ENCODE data around the gene EXOC3L4.

DNA sequence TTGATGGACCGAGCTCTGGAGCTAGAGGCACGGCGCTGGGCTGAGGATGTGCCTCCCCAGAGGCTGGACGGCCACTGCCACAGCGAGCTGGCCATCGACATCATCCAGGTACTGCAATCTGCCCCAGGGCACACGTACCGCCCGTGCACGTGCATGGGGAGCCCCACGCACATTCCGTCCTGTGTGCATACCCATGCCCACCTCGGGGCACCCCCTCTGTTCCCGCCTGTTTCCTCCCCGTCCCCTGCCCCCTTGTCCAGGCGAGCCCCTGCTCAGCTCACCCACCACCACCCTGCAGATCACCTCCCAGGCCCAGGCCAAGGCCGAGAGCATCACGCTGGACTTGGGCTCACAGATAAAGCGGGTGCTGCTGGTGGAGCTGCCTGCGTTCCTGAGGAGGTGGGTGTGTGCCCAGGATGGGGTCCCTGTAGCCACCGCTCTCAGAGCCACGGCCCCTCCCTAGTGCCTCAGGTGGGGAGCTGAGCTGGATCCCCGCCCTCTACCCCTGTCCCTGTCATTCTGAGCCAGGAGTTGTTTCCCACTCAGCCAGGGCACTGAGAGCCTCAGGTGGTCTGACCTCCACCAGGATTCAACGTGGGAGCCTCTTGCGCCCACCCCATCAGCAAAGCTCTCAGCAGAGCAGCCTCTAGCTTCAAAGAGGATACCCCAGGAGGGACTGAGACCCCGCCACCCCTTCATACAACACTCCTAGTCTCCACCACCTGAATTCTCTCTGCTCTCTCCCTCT, 35.7 kb downstream of the EXOC3L4 start:
- TF ChIP-seq, protein P1, sequence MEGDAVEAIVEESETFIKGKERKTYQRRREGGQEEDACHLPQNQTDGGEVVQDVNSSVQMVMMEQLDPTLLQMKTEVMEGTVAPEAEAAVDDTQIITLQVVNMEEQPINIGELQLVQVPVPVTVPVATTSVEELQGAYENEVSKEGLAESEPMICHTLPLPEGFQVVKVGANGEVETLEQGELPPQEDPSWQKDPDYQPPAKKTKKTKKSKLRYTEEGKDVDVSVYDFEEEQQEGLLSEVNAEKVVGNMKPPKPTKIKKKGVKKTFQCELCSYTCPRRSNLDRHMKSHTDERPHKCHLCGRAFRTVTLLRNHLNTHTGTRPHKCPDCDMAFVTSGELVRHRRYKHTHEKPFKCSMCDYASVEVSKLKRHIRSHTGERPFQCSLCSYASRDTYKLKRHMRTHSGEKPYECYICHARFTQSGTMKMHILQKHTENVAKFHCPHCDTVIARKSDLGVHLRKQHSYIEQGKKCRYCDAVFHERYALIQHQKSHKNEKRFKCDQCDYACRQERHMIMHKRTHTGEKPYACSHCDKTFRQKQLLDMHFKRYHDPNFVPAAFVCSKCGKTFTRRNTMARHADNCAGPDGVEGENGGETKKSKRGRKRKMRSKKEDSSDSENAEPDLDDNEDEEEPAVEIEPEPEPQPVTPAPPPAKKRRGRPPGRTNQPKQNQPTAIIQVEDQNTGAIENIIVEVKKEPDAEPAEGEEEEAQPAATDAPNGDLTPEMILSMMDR (IDR thresholded peaks at IDR 0.05; ENCODE audit: low read depth, low read length), result no peak
- TF ChIP-seq EZH2phosphoT487 (IDR thresholded peaks at IDR 0.05; ENCODE audit: low read depth), result no peak

Data from OCI-LY3 (cell line).